ENCODE measurements around the gene PKIG.
A peak's percentile ranks its signal among the peaks of the same experiment; 100 is the strongest.

PKIG gene

DNA sequence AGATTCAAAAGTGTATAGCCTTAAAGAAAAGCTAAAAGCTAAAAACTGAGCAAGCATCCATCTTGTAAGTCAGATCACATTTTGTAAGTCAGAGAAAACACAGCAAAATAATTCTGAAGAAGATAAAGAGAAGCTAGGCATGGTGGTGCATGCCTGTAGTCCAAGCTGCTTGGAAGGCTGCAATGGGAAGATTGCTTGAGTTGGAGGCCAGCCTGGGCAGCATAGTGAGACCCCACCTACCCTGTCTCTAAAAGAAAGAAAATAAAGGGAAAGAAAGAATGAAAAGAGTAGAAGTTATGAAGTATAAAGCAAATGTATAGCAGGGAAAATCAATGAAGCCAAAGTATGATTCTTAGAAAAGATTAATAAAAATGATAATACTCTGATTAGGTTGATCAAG lies 20.5 kb upstream of the PKIG start:
- H3K27me3 ChIP-seq (ENCODE audit: insufficient read depth, low read length, poor library complexity): peaks cover 18% of the 10 kb centered on the region
- H3K36me3 ChIP-seq (ENCODE audit: insufficient read depth, low read length): no peaks in the 10 kb centered on the region
- no peaks in the 10 kb centered on the region for H3K4me1 ChIP-seq (ENCODE audit: insufficient read depth, low read length)
- DNase-seq (no peak), ATAC-seq (ENCODE audit: insufficient read depth, low read depth) (no peak)
- H3K27ac ChIP-seq (ENCODE audit: low read length): no peak overlapping the region
- H3K4me2 ChIP-seq (ENCODE audit: insufficient read depth, low read length): no peak overlapping the region
- H3K79me2 ChIP-seq (ENCODE audit: insufficient read depth, low read length): no peaks in the 10 kb centered on the region
- TF ChIP-seq EZH2 (IDR thresholded peaks at IDR 0.05; ENCODE audit: borderline replicate concordance, low read depth, low read length, severe bottlenecking): no peak
- TF ChIP-seq, protein P1, sequence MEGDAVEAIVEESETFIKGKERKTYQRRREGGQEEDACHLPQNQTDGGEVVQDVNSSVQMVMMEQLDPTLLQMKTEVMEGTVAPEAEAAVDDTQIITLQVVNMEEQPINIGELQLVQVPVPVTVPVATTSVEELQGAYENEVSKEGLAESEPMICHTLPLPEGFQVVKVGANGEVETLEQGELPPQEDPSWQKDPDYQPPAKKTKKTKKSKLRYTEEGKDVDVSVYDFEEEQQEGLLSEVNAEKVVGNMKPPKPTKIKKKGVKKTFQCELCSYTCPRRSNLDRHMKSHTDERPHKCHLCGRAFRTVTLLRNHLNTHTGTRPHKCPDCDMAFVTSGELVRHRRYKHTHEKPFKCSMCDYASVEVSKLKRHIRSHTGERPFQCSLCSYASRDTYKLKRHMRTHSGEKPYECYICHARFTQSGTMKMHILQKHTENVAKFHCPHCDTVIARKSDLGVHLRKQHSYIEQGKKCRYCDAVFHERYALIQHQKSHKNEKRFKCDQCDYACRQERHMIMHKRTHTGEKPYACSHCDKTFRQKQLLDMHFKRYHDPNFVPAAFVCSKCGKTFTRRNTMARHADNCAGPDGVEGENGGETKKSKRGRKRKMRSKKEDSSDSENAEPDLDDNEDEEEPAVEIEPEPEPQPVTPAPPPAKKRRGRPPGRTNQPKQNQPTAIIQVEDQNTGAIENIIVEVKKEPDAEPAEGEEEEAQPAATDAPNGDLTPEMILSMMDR (IDR thresholded peaks at IDR 0.05; ENCODE audit: borderline replicate concordance, extremely low read depth, low read length, poor library complexity, severe bottlenecking): no peak
- no peak overlapping the region for H2AFZ ChIP-seq (ENCODE audit: low read depth, low read length)
- no peaks in the 10 kb centered on the region for H4K20me1 ChIP-seq (ENCODE audit: insufficient read depth, low read length)
- no peak overlapping the region for H3K4me3 ChIP-seq (ENCODE audit: low read depth in 1 of 2, low read length in 2 of 2)
- H3K9ac ChIP-seq (ENCODE audit: low read depth, low read length): no peak overlapping the region
- no peaks in the 10 kb centered on the region for H3K9me3 ChIP-seq (ENCODE audit: insufficient read depth, low read length, severe bottlenecking)

DNA sequence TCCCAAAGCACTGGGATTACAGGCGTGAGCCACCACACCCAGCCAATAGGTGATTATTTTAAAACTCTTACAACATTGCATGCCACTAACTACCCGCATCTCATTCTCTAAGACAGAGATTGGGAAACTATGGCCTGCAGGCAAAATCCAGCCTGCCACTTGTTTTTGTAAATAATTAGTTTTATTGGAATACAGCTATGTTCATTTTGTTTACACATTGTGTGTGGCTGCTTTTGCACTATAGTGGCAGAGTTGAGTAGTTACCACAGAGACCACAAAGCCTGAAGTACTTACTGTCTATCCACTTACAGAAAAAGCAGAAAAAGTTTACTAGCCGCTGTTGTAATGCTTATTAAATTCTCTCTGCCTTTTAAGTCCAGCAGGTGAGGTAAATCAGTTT lies 16.4 kb upstream of the PKIG start:
- Histone ChIP-seq H3K27me3 (ENCODE audit: insufficient read depth, low read length, poor library complexity) (peaks cover 11% of the 10 kb centered on the region), H3K79me2 (ENCODE audit: insufficient read depth, low read length) (no peaks in the 10 kb centered on the region), H3K4me2 (ENCODE audit: insufficient read depth, low read length) (no peak overlapping the region), H3K27ac (ENCODE audit: low read length) (no peak overlapping the region), H2AFZ (ENCODE audit: low read depth, low read length) (no peak overlapping the region), H3K9me3 (ENCODE audit: insufficient read depth, low read length, severe bottlenecking) (no peaks in the 10 kb centered on the region), H4K20me1 (ENCODE audit: insufficient read depth, low read length) (no peaks in the 10 kb centered on the region), H3K4me1 (ENCODE audit: insufficient read depth, low read length) (no peaks in the 10 kb centered on the region; the same call in 1 of the 2 replicates), H3K9ac (ENCODE audit: low read depth, low read length) (no peak overlapping the region), H3K36me3 (ENCODE audit: insufficient read depth, low read length) (no peaks in the 10 kb centered on the region), H3K4me3 (ENCODE audit: low read depth in 1 of 2, low read length in 2 of 2) (no peak overlapping the region)
- TF ChIP-seq, protein P1 (IDR thresholded peaks at IDR 0.05; ENCODE audit: borderline replicate concordance, extremely low read depth, low read length, poor library complexity, severe bottlenecking): no peak
- no peak for TF ChIP-seq EZH2 (IDR thresholded peaks at IDR 0.05; ENCODE audit: borderline replicate concordance, low read depth, low read length, severe bottlenecking)
- ATAC-seq (ENCODE audit: insufficient read depth, low read depth) (peak; percentile 60; the same call in 2 of the 3 replicates), DNase-seq (no peak)

DNA sequence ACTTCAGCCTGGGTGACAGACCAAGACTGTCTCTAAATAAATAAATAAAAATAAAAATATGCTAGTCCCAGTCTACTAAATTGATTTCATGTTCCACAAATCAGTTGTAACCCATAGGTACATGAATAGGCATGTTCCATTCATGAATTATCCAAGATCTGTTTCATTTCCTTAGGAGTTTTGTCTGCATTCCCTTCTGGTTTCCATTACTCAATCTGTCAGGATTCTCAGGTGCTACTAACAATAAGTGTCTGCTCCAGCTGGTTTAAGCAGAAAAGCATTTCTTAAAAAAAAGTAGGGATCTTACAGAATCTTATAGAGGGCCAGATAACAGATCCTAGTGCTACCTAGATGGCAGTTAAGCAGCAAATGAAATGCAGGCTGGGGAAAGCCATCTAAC lies 15.6 kb upstream of the PKIG start:
- Histone ChIP-seq H3K9me3 (ENCODE audit: insufficient read depth, low read length, severe bottlenecking) (no peaks in the 10 kb centered on the region), H4K20me1 (ENCODE audit: insufficient read depth, low read length) (no peaks in the 10 kb centered on the region), H3K4me1 (ENCODE audit: insufficient read depth, low read length) (peaks cover 7% of the 10 kb centered on the region), H3K27me3 (ENCODE audit: insufficient read depth, low read length, poor library complexity) (peaks cover 11% of the 10 kb centered on the region), H3K36me3 (ENCODE audit: insufficient read depth, low read length) (no peaks in the 10 kb centered on the region), H3K79me2 (ENCODE audit: insufficient read depth, low read length) (no peaks in the 10 kb centered on the region), H3K4me3 (ENCODE audit: low read depth in 1 of 2, low read length in 2 of 2) (no peak overlapping the region), H3K4me2 (ENCODE audit: insufficient read depth, low read length) (no peak overlapping the region), H3K9ac (ENCODE audit: low read depth, low read length) (no peak overlapping the region), H2AFZ (ENCODE audit: low read depth, low read length) (no peak overlapping the region), H3K27ac (ENCODE audit: low read length) (no peak overlapping the region)
- DNase-seq: no peak
- no peak for TF ChIP-seq EZH2 (IDR thresholded peaks at IDR 0.05; ENCODE audit: borderline replicate concordance, low read depth, low read length, severe bottlenecking)
- TF ChIP-seq, protein P1 (IDR thresholded peaks at IDR 0.05; ENCODE audit: borderline replicate concordance, extremely low read depth, low read length, poor library complexity, severe bottlenecking): no peak
- ATAC-seq (ENCODE audit: insufficient read depth, low read depth): no peak

DNA sequence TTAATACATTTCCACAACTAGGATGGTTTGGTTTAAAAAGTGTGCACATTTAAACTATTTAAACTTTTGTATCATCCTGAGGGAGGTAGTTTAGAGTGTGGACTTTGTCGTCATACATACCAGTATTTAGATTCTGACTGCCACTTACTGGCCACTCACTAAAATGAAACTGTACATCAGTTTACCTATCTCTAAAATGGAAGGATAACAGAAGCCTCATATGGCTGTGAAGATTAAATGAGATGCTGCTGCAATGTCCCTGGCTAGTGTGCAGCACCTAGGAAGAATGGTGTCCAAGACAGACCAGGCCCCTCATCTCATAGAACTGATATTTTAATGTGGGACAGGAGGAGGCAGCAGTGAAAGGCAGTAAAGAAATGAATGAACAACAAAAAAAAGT lies 12.0 kb upstream of the PKIG start:
- H3K4me1 ChIP-seq (ENCODE audit: insufficient read depth, low read length): peaks cover 7% of the 10 kb centered on the region
- ATAC-seq (ENCODE audit: insufficient read depth, low read depth): no peak
- 0 out of 2 replicates have a peak overlapping the region, but pooled peaks have one; percentile 13 for H3K27ac ChIP-seq (ENCODE audit: low read length)
- H3K27me3 ChIP-seq (ENCODE audit: insufficient read depth, low read length, poor library complexity): no peaks in the 10 kb centered on the region
- no peaks in the 10 kb centered on the region for H3K36me3 ChIP-seq (ENCODE audit: insufficient read depth, low read length)
- no peak overlapping the region for H2AFZ ChIP-seq (ENCODE audit: low read depth, low read length)
- no peak for TF ChIP-seq EZH2 (IDR thresholded peaks at IDR 0.05; ENCODE audit: borderline replicate concordance, low read depth, low read length, severe bottlenecking)
- TF ChIP-seq, protein P1 (IDR thresholded peaks at IDR 0.05; ENCODE audit: borderline replicate concordance, extremely low read depth, low read length, poor library complexity, severe bottlenecking): peak; percentile 0
- no peak overlapping the region for H3K4me3 ChIP-seq (ENCODE audit: low read depth in 1 of 2, low read length in 2 of 2)
- no peaks in the 10 kb centered on the region for H3K9me3 ChIP-seq (ENCODE audit: insufficient read depth, low read length, severe bottlenecking)
- H3K79me2 ChIP-seq (ENCODE audit: insufficient read depth, low read length): no peaks in the 10 kb centered on the region
- no peak overlapping the region for H3K4me2 ChIP-seq (ENCODE audit: insufficient read depth, low read length)
- H3K9ac ChIP-seq (ENCODE audit: low read depth, low read length): no peak overlapping the region
- DNase-seq: no peak
- no peaks in the 10 kb centered on the region for H4K20me1 ChIP-seq (ENCODE audit: insufficient read depth, low read length)
